HCT116 (cell line): ENCODE results near the gene RREB1. TPM values are rescaled to one million over a fixed set of nuclear protein-coding genes. Genes with fewer than 3 reads are reported as not detected.

Source experiments
- ATAC-seq: fragments of 200-7000 bp; cut with Tn5 transposase; 2 replicates; pipeline ENCODE4 v1.9.1; 2020; ENCODE audit warnings: mild to moderate bottlenecking, moderate library complexity
- BruUV-seq: library from RNA; stranded (reverse); fragments of 400-500 nt; replicated peaks from 2 replicates; lab custom pipeline; 2021; lab: Mats Ljungman, UMichigan
- CTCF ChIA-PET: fragments of 300-600 bp; sonication (Branson Sonifier 250); formaldehyde crosslinking; loops from one replicate; lab custom pipeline; 2021; ENCODE audit warnings: antibody characterized with exemption; lab: Charles Lee
- POLR2A ChIA-PET: fragments of 300-600, 350-600 bp; sonication (Branson Sonifier 250); formaldehyde crosslinking; loops from one replicate; lab custom pipeline; 2021; ENCODE audit warnings: antibody characterized with exemption; lab: Charles Lee
- RAD21 ChIA-PET, 2 experiments: fragments of 300-600 bp; sonication (Branson Sonifier 250); formaldehyde crosslinking; loops; one replicate each; lab custom pipeline; 2023; ENCODE audit warnings: low total read pairs in 2 of 2; ENCODE audit not compliant: uncharacterized antibody in 2 of 2, unreplicated experiment in 2 of 2, low non-redundant PET in 1 of 2; lab: Charles Lee
- DNase-seq: peaks from one replicate; pipeline ENCODE4 v3.0.0-alpha.2; 2010; ENCODE audit warnings: low read depth, low spot score
- H2AFZ ChIP-seq: fragments of 200-600 bp; shearing (Covaris generic), sonication (generic); 2 replicates; pipeline ENCODE4 v1.6.1; 2017; ENCODE audit warnings: low read depth, mixed run types, mixed read lengths, antibody characterized with exemption, low read length; ENCODE audit not compliant: poor library complexity, severe bottlenecking
- H3K27ac ChIP-seq: 2 replicates; pipeline ENCODE4 v1.5.1; 2012; ENCODE audit warnings: low read depth, low read length
- H3K27me3 ChIP-seq: fragments of 200-600 bp; sonication (generic); 2 replicates; pipeline ENCODE4 v1.6.1; 2016; ENCODE audit warnings: mixed run types, low read length, mixed read lengths; ENCODE audit not compliant: insufficient read depth
- H3K36me3 ChIP-seq, 2 experiments: fragments of 200-500 bp in 1 of 2; fragments of 200-600 bp in 1 of 2; sonication (Bioruptor generic) in 1 of 2; sonication (generic) in 1 of 2; 2 replicates each; pipeline versions ENCODE4 v1.5.1 to v1.6.1; 2014 to 2016; ENCODE audit warnings: low read length in 2 of 2, inconsistent platforms in 1 of 2, mixed read lengths in 1 of 2, mixed run types in 1 of 2; ENCODE audit not compliant: insufficient read depth in 2 of 2, control insufficient read depth in 1 of 2
- H3K4me1 ChIP-seq, 2 experiments: fragments of 200-600 bp in 1 of 2; sonication (generic) in 1 of 2; 2 replicates each; pipeline versions ENCODE4 v1.5.1 to v1.6.1; 2012 to 2017; ENCODE audit warnings: low read length in 2 of 2, inconsistent platforms in 1 of 2, mild to moderate bottlenecking in 1 of 2, mixed read lengths in 1 of 2, mixed run types in 1 of 2, moderate library complexity in 1 of 2; ENCODE audit not compliant: insufficient read depth in 2 of 2, control insufficient read depth in 1 of 2
- H3K4me2 ChIP-seq: fragments of 200-600 bp; sonication (generic); 2 replicates; pipeline ENCODE4 v1.6.1; 2017; ENCODE audit warnings: mixed run types, low read length, mixed read lengths
- H3K4me3 ChIP-seq, 2 experiments: fragments of 200-600 bp in 1 of 2; sonication (generic) in 1 of 2; replicated peaks in 1 of 2; 2 replicates each; pipeline ENCODE4 v1.5.1; 2011 to 2016; ENCODE audit warnings: low read length in 2 of 2, control low read depth in 1 of 2, low read depth in 1 of 2, mild to moderate bottlenecking in 1 of 2, mixed read lengths in 1 of 2, mixed run types in 1 of 2
- H3K79me2 ChIP-seq: fragments of 200-600 bp; sonication (generic); 2 replicates; pipeline ENCODE4 v1.6.1; 2017; ENCODE audit warnings: mild to moderate bottlenecking, mixed run types, low read length, moderate library complexity, mixed read lengths; ENCODE audit not compliant: insufficient read depth
- H3K9ac ChIP-seq: fragments of 200-600 bp; sonication (generic); 2 replicates; pipeline ENCODE4 v1.6.1; 2016; ENCODE audit warnings: low read length, mixed read lengths
- H3K9me2 ChIP-seq: fragments of 200-600 bp; sonication (generic), shearing (Covaris generic); 2 replicates; pipeline ENCODE4 v1.6.1; 2017; ENCODE audit warnings: mixed run types, mild to moderate bottlenecking, moderate library complexity; ENCODE audit not compliant: insufficient read depth
- H3K9me3 ChIP-seq, 2 experiments: fragments of 200-500 bp in 1 of 2; fragments of 200-600 bp in 1 of 2; sonication (Bioruptor generic) in 1 of 2; sonication (generic) in 1 of 2; 2 replicates each; pipeline ENCODE4 v1.6.1; 2014 to 2017; ENCODE audit warnings: low read length in 2 of 2, mixed read lengths in 2 of 2, inconsistent platforms in 1 of 2, low read depth in 1 of 2, mild to moderate bottlenecking in 1 of 2, mixed run types in 1 of 2, moderate library complexity in 1 of 2; ENCODE audit not compliant: control insufficient read depth in 1 of 2, insufficient read depth in 1 of 2
- H4K20me1 ChIP-seq: fragments of 200-600 bp; sonication (generic), shearing (Covaris generic); 2 replicates; pipeline ENCODE4 v1.6.1; 2017; ENCODE audit warnings: mixed run types, mild to moderate bottlenecking, moderate library complexity; ENCODE audit not compliant: insufficient read depth
- EGR1 ChIP-seq: IDR thresholded peaks from 2 replicates; pipeline ENCODE4 v1.6.1; 2012; ENCODE audit warnings: low read depth
- ELF1 ChIP-seq: IDR thresholded peaks from 2 replicates; pipeline ENCODE4 v1.6.1; 2012; ENCODE audit warnings: low read depth, borderline replicate concordance
- EZH2 ChIP-seq: fragments of 200-600 bp; sonication (generic); IDR thresholded peaks from 2 replicates; pipeline ENCODE4 v1.6.1; 2017; ENCODE audit warnings: antibody characterized with exemption, mixed run types
- MAX ChIP-seq: IDR thresholded peaks from 2 replicates; pipeline ENCODE4 v1.6.1; 2012
- POLR2AphosphoS5 ChIP-seq: IDR thresholded peaks from 2 replicates; pipeline ENCODE4 v1.6.1; 2011; ENCODE audit warnings: mild to moderate bottlenecking, low read depth, low read length, moderate library complexity
- RAD21 ChIP-seq: IDR thresholded peaks from 2 replicates; pipeline ENCODE4 v1.6.1; 2012; ENCODE audit warnings: low read depth, mild to moderate bottlenecking
- REST ChIP-seq: IDR thresholded peaks from 2 replicates; pipeline ENCODE4 v1.6.1; 2012; ENCODE audit warnings: low read depth
- SIN3A ChIP-seq: IDR thresholded peaks from 2 replicates; pipeline ENCODE4 v1.6.1; 2012; ENCODE audit warnings: low read depth
- SP1 ChIP-seq: IDR thresholded peaks from 2 replicates; pipeline ENCODE4 v1.6.1; 2012; ENCODE audit warnings: low read depth
- SRF ChIP-seq: IDR thresholded peaks from 2 replicates; pipeline ENCODE4 v1.6.1; 2012; ENCODE audit warnings: low read depth
- YY1 ChIP-seq: IDR thresholded peaks from 2 replicates; pipeline ENCODE4 v1.6.1; 2011; ENCODE audit warnings: low read length, low read depth, moderate library complexity, mild to moderate bottlenecking; ENCODE audit not compliant: insufficient replicate concordance; ENCODE audit errors: extremely low read depth
- intact Hi-C: fragments of 100-400 bp; cut with micrococcal nuclease; formaldehyde crosslinking; loops from 2 replicates; pipeline ENCODE4 v1.10.0; 2022
- total RNA-seq: library from RNA; stranded (reverse); gene quantifications from one replicate; pipeline ENCODE4 v1.2.1, GENCODE V29; 2021; ENCODE audit not compliant: unreplicated experiment

RREB1 gene
- total RNA-seq, 1 experiment from 2014 or later = 47.9 TPM

DNA sequence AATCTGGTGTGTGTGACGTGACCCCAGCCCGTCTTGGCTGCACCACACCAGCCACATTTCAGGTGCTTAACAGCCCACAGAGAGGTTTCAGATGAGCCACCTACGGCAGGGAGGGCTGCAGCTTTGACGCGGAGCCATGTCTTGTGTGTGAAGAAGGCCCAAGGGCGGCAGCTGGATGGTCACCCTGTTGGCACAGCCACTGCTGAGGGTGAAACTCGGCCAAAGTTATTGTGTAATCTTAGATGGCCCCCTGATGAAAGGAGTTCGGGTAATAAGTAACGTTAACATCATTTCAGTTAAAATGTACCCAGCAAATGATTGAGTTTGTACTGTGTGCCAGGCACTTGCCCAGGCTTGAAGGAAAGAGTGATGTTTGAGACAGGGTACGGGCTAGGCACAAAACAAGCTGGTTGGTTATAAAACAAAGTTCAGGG, 108.1 kb downstream of the RREB1 start:
- intact Hi-C loops = no loop called here
- ChIA-PET CTCF (no interaction called here), RAD21 (no interaction called here), POLR2A (no interaction called here)
- peaks cover 11 to 27% of the 10 kb centered on the region in 2 experiments for H3K36me3 ChIP-seq
- BruUV-seq = no TSS peak
- DNase-seq (no peak), ATAC-seq (no peak)
- no peaks in the 10 kb centered on the region for H3K9me3 ChIP-seq
- no peaks in the 10 kb centered on the region for H3K9me2 ChIP-seq
- no peaks in the 10 kb centered on the region for H3K27me3 ChIP-seq
- no peak for TF ChIP-seq YY1
- TF ChIP-seq RAD21 = no peak
- TF ChIP-seq SRF = no peak
- TF ChIP-seq POLR2AphosphoS5 = no peak
- TF ChIP-seq EZH2 = no peak
- no peak for TF ChIP-seq SIN3A
- TF ChIP-seq REST = no peak
- no peak for TF ChIP-seq EGR1
- TF ChIP-seq SP1 = no peak
- no peak for TF ChIP-seq ELF1
- no peak for TF ChIP-seq MAX
- H3K4me2 ChIP-seq = no peak overlapping the region
- peaks cover 2 to 22% of the 10 kb centered on the region in 2 experiments; a peak in 3 of 4 replicates for H3K4me1 ChIP-seq
- H3K79me2 ChIP-seq = no peaks in the 10 kb centered on the region; the same call in 1 of the 2 replicates
- H4K20me1 ChIP-seq = no peaks in the 10 kb centered on the region
- H3K4me3 ChIP-seq = no peak overlapping the region
- H3K27ac ChIP-seq = no peak overlapping the region
- H2AFZ ChIP-seq = no peak overlapping the region
- H3K9ac ChIP-seq = no peak overlapping the region
